ENCODE results near the gene GALNT17.
"Not testable (repeated sequence)": the region's sequence is repeated elsewhere in the genome, so short reads cannot be mapped to it uniquely, and the experiment has no call there.

Gene GALNT17

DNA sequence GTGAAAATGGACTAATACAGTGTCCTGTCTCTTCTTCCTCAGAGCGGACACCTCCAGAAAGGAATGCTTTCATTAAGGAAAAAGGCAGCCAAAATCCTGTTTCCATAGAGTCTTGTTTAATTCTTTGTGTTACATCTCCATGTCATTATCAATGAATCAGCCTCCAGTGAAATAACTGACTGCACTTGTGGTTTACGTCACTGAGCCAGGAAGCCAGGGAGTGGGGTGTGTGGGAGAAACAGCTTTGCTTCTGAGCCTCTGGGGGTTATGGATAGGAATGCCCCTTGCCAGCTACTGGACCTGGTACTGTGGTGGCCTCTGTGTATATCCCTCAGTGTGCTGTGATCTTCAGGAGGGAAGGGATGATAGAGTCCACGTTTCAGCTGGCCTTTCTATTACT, 416.8 kb downstream of the GALNT17 start:
- DNase-seq (ENCODE audit: low read depth in 2 of 3, low spot score in 2 of 3) = no peak

GRCh38 chr7:71553306-71553705, 421.4 kb downstream of the GALNT17 start:
- no peak for DNase-seq (ENCODE audit: low read depth in 2 of 3, low spot score in 2 of 3)

DNA sequence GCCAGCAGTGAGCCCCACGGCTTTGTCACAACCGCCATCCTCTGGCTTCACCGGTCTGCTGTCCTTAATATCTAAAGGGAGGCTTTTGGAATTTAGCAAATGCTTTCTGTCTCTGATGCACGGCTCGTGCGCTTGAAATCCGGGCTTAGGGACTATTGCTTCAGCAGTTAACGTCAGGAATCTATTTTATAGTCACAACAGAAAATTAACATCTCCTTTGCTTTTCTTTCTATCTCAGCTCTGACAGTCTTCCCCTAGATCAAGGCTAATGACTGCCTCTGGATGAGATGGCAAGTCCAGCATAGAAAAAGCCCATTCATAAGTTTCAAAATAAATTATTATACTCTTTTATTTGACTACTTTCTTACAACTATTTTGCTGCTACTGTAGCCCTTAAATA, 423.8 kb downstream of the GALNT17 start:
- no peak for DNase-seq (ENCODE audit: low read depth in 2 of 3, low spot score in 2 of 3)

- DNase-seq (ENCODE audit: low read depth in 2 of 3, low spot score in 2 of 3) = no peak
Observed at GRCh38 chr7:71558806-71559613, 427.1 kb downstream of the GALNT17 start.

DNA sequence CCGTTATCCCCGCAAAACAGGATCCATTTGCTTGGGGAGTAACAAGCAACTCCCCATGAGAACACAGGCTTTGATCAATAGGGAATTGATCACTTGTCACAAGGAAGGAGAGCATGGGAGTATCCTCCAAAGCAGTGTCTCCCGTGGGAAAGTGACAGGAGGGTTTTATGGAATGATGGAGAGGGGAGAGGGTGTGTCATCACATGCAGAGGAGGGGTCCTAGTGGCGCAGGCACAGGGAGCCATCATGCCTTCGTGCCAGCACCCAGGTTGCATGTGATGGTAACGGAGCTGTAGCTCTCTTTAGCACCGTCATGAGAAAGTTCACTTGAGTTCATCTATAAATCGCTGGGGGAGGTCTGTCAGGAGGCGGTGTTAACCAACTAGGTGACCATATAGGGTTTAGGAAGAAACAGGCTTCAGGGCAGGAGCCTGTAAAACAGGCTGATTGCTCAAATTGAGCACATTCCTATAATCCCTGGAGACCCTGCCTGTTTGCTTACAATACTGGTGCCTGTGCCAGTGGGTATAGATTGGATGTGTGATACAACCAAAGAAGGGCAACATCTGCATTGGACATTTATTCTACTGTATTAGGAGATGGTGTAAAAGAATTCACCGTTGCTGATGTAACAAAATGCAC, 428.5 kb downstream of the GALNT17 start:
- DNase-seq (ENCODE audit: low read depth in 2 of 3, low spot score in 2 of 3) = no peak

- DNase-seq (ENCODE audit: low read depth in 2 of 3, low spot score in 2 of 3) = no peak
Observed at GRCh38 chr7:71563276-71563675, 431.3 kb downstream of the GALNT17 start.

DNA sequence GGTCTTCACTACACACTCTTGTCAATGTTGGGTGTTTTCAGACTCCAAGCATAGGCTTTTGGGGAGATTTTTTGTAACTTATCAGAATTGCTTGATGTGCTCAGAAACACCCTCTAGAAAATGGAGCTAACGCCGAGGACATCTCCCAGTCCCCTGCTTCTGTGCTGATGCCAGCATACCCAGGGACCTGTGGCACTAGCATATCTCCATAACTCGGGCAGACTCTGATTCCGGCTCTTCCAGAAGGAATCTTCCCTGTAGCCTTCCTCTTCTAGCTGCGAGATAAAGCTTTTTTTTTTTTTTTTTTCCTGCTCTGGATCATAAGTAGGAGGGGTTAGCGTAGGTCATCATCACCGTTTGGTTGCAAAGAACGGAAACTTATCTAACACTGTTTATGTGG, 434.4 kb downstream of the GALNT17 start:
- DNase-seq (ENCODE audit: low read depth in 2 of 3, low spot score in 2 of 3) = no peak

DNA sequence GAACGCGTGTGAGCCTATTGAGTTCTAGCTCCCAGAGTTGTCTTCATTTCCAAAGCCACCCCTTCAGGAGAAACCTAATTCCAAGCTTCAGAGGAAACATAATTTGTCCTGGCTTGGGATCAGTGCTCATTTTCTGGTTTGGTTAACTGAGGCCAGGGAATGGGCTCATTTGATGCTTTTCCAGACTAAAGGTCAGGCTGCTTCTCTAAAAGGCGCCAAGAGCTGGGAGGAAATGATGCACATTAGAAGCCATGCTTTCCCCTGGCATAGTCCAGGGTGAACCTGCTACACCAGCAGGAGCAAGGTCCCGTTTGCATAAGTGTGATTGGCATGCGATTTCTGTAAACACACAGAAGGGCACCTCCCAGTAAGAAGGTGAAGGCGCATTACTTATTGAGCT, 435.0 kb downstream of the GALNT17 start:
- DNase-seq (ENCODE audit: low read depth in 2 of 3, low spot score in 2 of 3) = no peak

- no peak for DNase-seq (ENCODE audit: low read depth in 2 of 3, low spot score in 2 of 3)
Observed at GRCh38 chr7:71574153-71574860, 442.4 kb downstream of the GALNT17 start.

GRCh38 chr7:71580027-71580426, 448.1 kb downstream of the GALNT17 start:
- no peak for DNase-seq (ENCODE audit: low read depth in 2 of 3, low spot score in 2 of 3)

GRCh38 chr7:71584256-71584655, 452.3 kb downstream of the GALNT17 start:
- no peak for DNase-seq (ENCODE audit: low read depth in 2 of 3, low spot score in 2 of 3)

GRCh38 chr7:71591876-71592275, 459.9 kb downstream of the GALNT17 start:
- DNase-seq (ENCODE audit: low read depth in 2 of 3, low spot score in 2 of 3) = no peak

- DNase-seq (ENCODE audit: low read depth in 2 of 3, low spot score in 2 of 3) = not testable (repeated sequence)
Observed at GRCh38 chr7:71592388-71592787, 460.4 kb downstream of the GALNT17 start.

DNA sequence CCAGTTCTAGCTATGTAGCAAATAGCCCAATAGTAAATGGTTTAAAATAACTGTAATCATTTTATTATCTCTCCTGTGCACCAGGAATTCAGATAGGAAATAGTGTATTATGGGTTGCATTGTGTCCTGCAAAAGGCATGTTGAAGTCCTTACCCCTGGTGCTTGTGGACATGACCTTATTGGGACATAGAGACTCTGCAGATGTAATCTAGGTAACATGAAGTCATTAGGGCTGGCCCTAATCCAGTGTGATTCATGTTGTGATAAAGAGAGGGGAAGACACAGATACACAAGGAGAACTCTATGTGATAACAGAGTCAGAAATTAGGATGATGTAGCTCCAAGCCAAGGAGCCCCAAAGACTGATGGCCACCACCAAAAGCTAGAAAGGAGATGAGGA, 462.8 kb downstream of the GALNT17 start:
- no peak for DNase-seq (ENCODE audit: low read depth in 2 of 3, low spot score in 2 of 3)

- no peak for DNase-seq (ENCODE audit: low read depth in 2 of 3, low spot score in 2 of 3)
Observed at GRCh38 chr7:71595176-71595575, 463.2 kb downstream of the GALNT17 start.

DNA sequence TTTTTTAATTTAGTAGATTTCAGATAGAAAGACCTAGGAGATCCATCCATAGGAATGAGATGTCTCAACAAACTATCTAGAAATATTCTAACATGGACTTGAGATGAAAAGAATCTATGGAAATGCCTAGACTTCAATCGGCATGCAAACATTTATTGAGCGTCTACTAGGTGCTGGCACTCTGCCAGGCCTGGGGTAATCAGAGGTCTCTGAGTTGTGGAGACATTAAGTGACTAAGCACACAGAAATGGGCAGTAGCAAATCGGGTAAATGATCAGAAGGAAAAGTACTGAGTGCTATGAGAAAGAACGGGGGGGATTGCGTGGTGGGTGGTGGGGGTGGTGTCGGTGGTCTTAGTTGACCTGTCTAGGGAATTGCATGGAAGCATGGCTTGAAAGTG, 466.6 kb downstream of the GALNT17 start:
- no peak for DNase-seq (ENCODE audit: low read depth in 2 of 3, low spot score in 2 of 3)

- DNase-seq (ENCODE audit: low read depth in 2 of 3, low spot score in 2 of 3) = no peak
Observed at GRCh38 chr7:71601851-71602250, 469.9 kb downstream of the GALNT17 start.

DNA sequence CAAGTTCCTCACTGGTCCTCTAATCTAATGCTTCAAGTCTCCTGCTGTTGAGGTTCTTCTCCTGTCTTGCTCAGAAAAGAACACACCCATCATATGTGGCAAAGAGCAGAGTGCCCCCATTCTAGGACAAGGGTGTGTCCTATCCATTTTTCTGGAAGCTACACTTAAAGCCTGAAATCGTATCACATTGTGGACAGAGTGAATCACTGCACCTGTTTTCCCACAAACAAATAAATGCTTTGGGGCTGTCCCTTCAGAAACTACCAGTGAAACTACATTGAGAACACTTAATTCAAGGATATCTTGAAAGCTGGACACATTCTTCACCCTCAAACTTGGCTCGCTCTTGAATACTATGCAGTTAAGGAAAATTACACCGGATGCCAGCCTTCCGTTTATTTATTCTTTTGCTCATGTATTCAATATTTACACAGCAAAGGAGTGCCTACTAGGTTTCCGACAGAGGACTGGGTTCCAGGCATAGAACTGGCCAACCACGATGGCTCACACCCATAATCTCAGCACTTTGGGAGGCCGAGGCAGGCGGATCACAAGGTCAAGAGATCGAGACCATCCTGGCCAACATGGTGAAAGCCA, 473.0 kb downstream of the GALNT17 start:
- no peak for DNase-seq (ENCODE audit: low read depth in 2 of 3, low spot score in 2 of 3)

GRCh38 chr7:71611986-71612385, 480.0 kb downstream of the GALNT17 start:
- DNase-seq (ENCODE audit: low read depth in 2 of 3, low spot score in 2 of 3) = no peak

- DNase-seq (ENCODE audit: low read depth in 2 of 3, low spot score in 2 of 3) = no peak
Observed at GRCh38 chr7:71612911-71613310, 481.0 kb downstream of the GALNT17 start.

GRCh38 chr7:71613313-71613712, 481.4 kb downstream of the GALNT17 start:
- DNase-seq (ENCODE audit: low read depth in 2 of 3, low spot score in 2 of 3) = no peak

GRCh38 chr7:71615017-71615416, 483.1 kb downstream of the GALNT17 start:
- DNase-seq (ENCODE audit: low read depth in 2 of 3, low spot score in 2 of 3) = no peak
